Gastroesophageal sphincter (tissue), 4 donors: ENCODE results near the gene HSD17B14. TPM values are rescaled to one million over a fixed set of nuclear protein-coding genes. Genes with fewer than 3 reads are reported as not detected.

Experiments used
- ATAC-seq: fragments of 150-250 bp; one replicate; pipeline ENCODE4 v1.9.1; 2016; ENCODE audit warnings: mild to moderate bottlenecking, moderate library complexity
- H3K27ac ChIP-seq, 4 donors: fragments of 200-600 bp; sonication (generic) in 3 of 4; 1 replicate in 3 of 4; 2 replicates in 1 of 4; pipeline ENCODE4 v1.5.1; 2016 to 2019
- H3K27me3 ChIP-seq: fragments of 200-600 bp; sonication (generic); one replicate; pipeline ENCODE4 v1.5.1; 2019
- H3K36me3 ChIP-seq, 2 donors: fragments of 200-600 bp; sonication (generic); one replicate each; pipeline ENCODE4 v1.5.1; 2019; ENCODE audit warnings: control low read depth in 1 of 2
- H3K4me1 ChIP-seq, 3 donors: fragments of 200-600 bp; sonication (generic); 1 replicate in 2 of 3; 2 replicates in 1 of 3; pipeline ENCODE4 v1.5.1; 2016 to 2019; ENCODE audit warnings: control low read depth in 2 of 3
- H3K4me3 ChIP-seq, 2 donors: fragments of 200-600 bp; sonication (generic); one replicate each; pipeline ENCODE4 v1.5.1; 2019; ENCODE audit warnings: mild to moderate bottlenecking in 1 of 2, moderate library complexity in 1 of 2
- H3K9me3 ChIP-seq, 3 donors: fragments of 200-600 bp; sonication (generic); one replicate each; pipeline ENCODE4 v1.5.1; 2017 to 2019; ENCODE audit warnings: control low read depth in 2 of 3
- EP300 ChIP-seq: sonication (generic); formaldehyde crosslinking; IDR thresholded peaks from one replicate; pipeline ENCODE4 v1.6.1; 2017; ENCODE audit warnings: antibody characterized with exemption, mild to moderate bottlenecking
- POLR2A ChIP-seq, 2 donors: fragments of 450-650 bp; IDR thresholded peaks; one replicate each; pipeline ENCODE4 v1.6.1; 2017; ENCODE audit warnings: antibody characterized with exemption in 2 of 2, mild to moderate bottlenecking in 2 of 2, moderate library complexity in 1 of 2
- POLR2AphosphoS5 ChIP-seq: sonication (generic); formaldehyde crosslinking; IDR thresholded peaks from one replicate; pipeline ENCODE4 v1.6.1; 2017; ENCODE audit warnings: antibody characterized with exemption
- WGBS, 2 donors: methylation state at CpG; one replicate each; pipeline ENCODE4 v1.1.5; 2018; ENCODE audit warnings: low coverage in 1 of 2; 5-methylcytosine and 5-hydroxymethylcytosine counted together
- total RNA-seq, 4 donors: library from RNA; depleted of rRNA; stranded (reverse); fragments of >200 nt; gene quantifications; one replicate each; pipeline ENCODE4 v1.1.0, GENCODE V29; 2016
- TF ChIP-seq, protein P1 (sequence below), 4 experiments: fragments of 200-600 bp in 2 of 4; fragments of 450-650 bp in 2 of 4; sonication (generic) in 1 of 4; IDR thresholded peaks; one replicate each; pipeline ENCODE4 v1.5.1; 2017 to 2019; ENCODE audit warnings: antibody characterized with exemption in 4 of 4, mild to moderate bottlenecking in 2 of 4, moderate library complexity in 2 of 4

HSD17B14 gene
- total RNA-seq, 4 donors from 2014 or later, result 5.3 to 12.5 (median 8.2) TPM

GRCh38 chr19:48833977-48834376, 2.3 kb downstream of the HSD17B14 start:
- Histone ChIP-seq H3K36me3 (peaks cover 0 to 44% of the 10 kb centered on the region in 2 donors), H3K27me3 (no peaks in the 10 kb centered on the region), H3K4me1 (peaks cover 0 to 24% (median 0%) of the 10 kb centered on the region in 3 donors), H3K27ac (no peak overlapping the region), H3K4me3 (no peak overlapping the region), H3K9me3 (no peaks in the 10 kb centered on the region)
- TF ChIP-seq POLR2AphosphoS5 (no peak), EP300 (no peak), POLR2A (IDR thresholded peaks at IDR 0.05) (no peak)
- TF ChIP-seq, protein P1, sequence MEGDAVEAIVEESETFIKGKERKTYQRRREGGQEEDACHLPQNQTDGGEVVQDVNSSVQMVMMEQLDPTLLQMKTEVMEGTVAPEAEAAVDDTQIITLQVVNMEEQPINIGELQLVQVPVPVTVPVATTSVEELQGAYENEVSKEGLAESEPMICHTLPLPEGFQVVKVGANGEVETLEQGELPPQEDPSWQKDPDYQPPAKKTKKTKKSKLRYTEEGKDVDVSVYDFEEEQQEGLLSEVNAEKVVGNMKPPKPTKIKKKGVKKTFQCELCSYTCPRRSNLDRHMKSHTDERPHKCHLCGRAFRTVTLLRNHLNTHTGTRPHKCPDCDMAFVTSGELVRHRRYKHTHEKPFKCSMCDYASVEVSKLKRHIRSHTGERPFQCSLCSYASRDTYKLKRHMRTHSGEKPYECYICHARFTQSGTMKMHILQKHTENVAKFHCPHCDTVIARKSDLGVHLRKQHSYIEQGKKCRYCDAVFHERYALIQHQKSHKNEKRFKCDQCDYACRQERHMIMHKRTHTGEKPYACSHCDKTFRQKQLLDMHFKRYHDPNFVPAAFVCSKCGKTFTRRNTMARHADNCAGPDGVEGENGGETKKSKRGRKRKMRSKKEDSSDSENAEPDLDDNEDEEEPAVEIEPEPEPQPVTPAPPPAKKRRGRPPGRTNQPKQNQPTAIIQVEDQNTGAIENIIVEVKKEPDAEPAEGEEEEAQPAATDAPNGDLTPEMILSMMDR (IDR thresholded peaks at IDR 0.05), result no peak
- 67 to 94% methylated on average over 2 to 5 of the region's 5 CpGs for WGBS, 2 donors
- no peak for ATAC-seq

DNA sequence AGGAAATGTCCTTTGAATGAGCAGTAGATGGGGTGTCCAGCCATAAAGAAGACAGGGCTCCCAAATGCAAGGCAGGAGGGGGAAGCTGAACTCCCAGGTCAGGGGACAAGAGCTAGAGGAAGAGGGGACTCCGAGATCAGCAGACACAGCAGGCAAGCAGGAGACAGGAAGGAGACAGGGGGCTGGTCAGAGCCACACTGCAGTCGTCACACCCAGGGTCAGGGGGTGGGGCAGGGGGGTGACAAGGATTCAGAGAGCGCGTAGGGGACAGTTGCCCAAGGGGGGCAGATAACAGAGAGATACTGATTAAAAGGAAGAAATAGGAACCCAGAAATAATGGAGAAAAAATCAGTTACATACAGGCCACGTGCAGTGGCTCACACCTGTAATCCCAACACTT, 3.2 kb downstream of the HSD17B14 start:
- H3K4me3 ChIP-seq, result no peak overlapping the region
- peaks cover 0 to 49% of the 10 kb centered on the region in 2 donors for H3K36me3 ChIP-seq
- TF ChIP-seq POLR2A (IDR thresholded peaks at IDR 0.05) (no peak), EP300 (no peak), POLR2AphosphoS5 (no peak)
- H3K27me3 ChIP-seq, result no peaks in the 10 kb centered on the region
- H3K4me1 ChIP-seq, result peaks cover 0 to 24% (median 0%) of the 10 kb centered on the region in 3 donors
- ATAC-seq, result no peak
- WGBS, 2 donors, result 61% methylated on average over 5 of the region's 5 CpGs; no CpG with 5 or more reads in 1 of the 2 donors
- H3K27ac ChIP-seq, result no peak overlapping the region
- H3K9me3 ChIP-seq, result no peaks in the 10 kb centered on the region

DNA sequence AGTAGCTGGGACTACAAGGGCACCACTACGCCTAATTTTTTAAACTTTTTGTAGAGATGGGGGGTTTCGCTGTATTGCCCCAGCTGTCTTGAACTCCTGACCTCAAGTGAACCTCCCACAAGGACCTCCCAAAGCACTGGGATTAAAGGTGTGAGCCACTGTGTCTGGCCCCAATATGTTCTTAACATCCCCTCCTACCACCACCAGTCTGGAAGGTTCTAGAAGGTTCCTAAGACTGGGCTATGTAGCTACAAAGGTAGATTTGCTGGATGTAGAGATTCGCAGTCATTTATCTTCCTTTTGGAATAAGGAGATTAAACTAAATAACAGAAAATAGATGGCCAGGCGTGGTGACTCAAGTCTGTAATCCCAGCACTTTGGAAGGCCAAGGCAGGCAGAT, 5.3 kb downstream of the HSD17B14 start:
- Histone ChIP-seq H3K4me1 (peaks cover 0 to 9% (median 0%) of the 10 kb centered on the region in 3 donors), H3K4me3 (no peak overlapping the region), H3K27me3 (no peaks in the 10 kb centered on the region), H3K27ac (no peak overlapping the region), H3K9me3 (no peaks in the 10 kb centered on the region), H3K36me3 (peaks cover 0 to 54% of the 10 kb centered on the region in 2 donors)
- TF ChIP-seq POLR2A (IDR thresholded peaks at IDR 0.05), result no peak
- TF ChIP-seq POLR2AphosphoS5, result no peak
- TF ChIP-seq, protein P1 (IDR thresholded peaks at IDR 0.05), result no peak
- TF ChIP-seq EP300, result no peak
- 92 to 100% methylated on average over 2 of the region's 4 CpGs for WGBS, 2 donors
- no peak for ATAC-seq

GRCh38 chr19:48830088-48830487, 6.2 kb downstream of the HSD17B14 start:
- Histone ChIP-seq H3K9me3 (no peaks in the 10 kb centered on the region), H3K27ac (no peak overlapping the region), H3K36me3 (peaks cover 0 to 54% of the 10 kb centered on the region in 2 donors), H3K4me3 (no peak overlapping the region), H3K27me3 (no peaks in the 10 kb centered on the region), H3K4me1 (no peaks in the 10 kb centered on the region)
- TF ChIP-seq POLR2A (IDR thresholded peaks at IDR 0.05) (no peak), POLR2AphosphoS5 (no peak), EP300 (no peak)
- TF ChIP-seq, protein P1 (IDR thresholded peaks at IDR 0.05), result no peak
- ATAC-seq, result no peak
- WGBS, 2 donors, result 79 to 85% methylated on average over 8 to 9 of the region's 9 CpGs

GRCh38 chr19:48826606-48827020, 9.7 kb downstream of the HSD17B14 start:
- TF ChIP-seq EP300 (no peak), POLR2AphosphoS5 (no peak), POLR2A (IDR thresholded peaks at IDR 0.05) (no peak)
- TF ChIP-seq, protein P1 (IDR thresholded peaks at IDR 0.05), result no peak
- ATAC-seq, result no peak
- H3K27me3 ChIP-seq, result no peaks in the 10 kb centered on the region
- 56 to 66% methylated on average over 4 to 6 of the region's 8 CpGs for WGBS, 2 donors
- no peak overlapping the region for H3K27ac ChIP-seq
- no peaks in the 10 kb centered on the region for H3K4me1 ChIP-seq
- H3K9me3 ChIP-seq, result no peaks in the 10 kb centered on the region
- no peak overlapping the region for H3K4me3 ChIP-seq
- H3K36me3 ChIP-seq, result peaks cover 0 to 27% of the 10 kb centered on the region in 2 donors
